Measurements from ENCODE around the gene EMILIN3.

Gene EMILIN3

GRCh38 chr20:41369673-41370072 lies 3.1 kb upstream of the EMILIN3 start:
- no peak for TF ChIP-seq CTCF (IDR thresholded peaks at IDR 0.05; ENCODE audit: extremely low read depth, missing control alignments)
- DNase-seq (ENCODE audit: low spot score), result no peak

- no peak for DNase-seq (ENCODE audit: low spot score)
- no peak for TF ChIP-seq CTCF (IDR thresholded peaks at IDR 0.05; ENCODE audit: extremely low read depth, missing control alignments)
Observed at GRCh38 chr20:41367956-41368355, 1.3 kb upstream of the EMILIN3 start.

- TF ChIP-seq CTCF (IDR thresholded peaks at IDR 0.05; ENCODE audit: extremely low read depth, missing control alignments), result no peak
- DNase-seq (ENCODE audit: low spot score), result no peak
Observed at GRCh38 chr20:41367393-41367695, 726 bp upstream of the EMILIN3 start.

DNA sequence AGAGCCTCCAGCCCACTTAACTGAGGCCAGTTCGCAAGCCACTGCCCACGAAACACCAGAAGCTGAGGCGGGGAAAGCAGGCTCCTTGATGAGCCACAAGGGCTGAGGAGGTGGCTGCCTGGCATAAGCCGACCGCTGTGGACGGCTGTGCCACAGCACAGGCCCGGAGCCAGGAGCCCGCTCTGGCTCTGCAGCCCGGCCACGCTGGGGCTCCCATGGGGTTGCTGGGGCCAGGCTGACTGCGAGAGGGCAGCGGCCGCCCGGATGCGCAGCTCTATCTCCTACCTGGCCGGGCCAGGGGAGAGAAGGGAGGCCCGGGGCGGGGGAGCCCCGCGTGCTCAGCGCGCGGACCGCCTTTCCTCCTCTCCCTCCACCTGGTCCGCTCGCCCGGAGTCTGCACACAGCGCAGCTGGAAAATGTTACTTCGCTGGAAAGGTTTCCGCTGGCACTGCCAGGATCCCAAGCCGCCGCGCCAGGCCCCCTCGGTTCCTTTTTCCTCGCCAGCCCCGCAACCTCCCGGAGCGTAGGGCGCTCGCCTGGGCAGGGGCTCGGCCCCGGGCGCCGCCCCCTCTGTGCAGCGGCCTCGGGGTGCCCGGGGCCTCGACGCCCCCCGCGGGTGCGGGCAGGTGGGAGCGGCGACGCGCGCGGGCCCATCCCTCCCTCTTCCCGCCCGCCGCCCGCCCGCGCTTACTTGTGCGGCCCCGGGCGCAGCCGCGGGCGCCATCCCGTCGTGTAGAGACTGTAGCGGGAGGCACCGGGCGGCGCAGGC lies 657 bp downstream of the EMILIN3 start:
- no peak for TF ChIP-seq CTCF (IDR thresholded peaks at IDR 0.05; ENCODE audit: extremely low read depth, missing control alignments)
- DNase-seq (ENCODE audit: low spot score), result no peak

DNA sequence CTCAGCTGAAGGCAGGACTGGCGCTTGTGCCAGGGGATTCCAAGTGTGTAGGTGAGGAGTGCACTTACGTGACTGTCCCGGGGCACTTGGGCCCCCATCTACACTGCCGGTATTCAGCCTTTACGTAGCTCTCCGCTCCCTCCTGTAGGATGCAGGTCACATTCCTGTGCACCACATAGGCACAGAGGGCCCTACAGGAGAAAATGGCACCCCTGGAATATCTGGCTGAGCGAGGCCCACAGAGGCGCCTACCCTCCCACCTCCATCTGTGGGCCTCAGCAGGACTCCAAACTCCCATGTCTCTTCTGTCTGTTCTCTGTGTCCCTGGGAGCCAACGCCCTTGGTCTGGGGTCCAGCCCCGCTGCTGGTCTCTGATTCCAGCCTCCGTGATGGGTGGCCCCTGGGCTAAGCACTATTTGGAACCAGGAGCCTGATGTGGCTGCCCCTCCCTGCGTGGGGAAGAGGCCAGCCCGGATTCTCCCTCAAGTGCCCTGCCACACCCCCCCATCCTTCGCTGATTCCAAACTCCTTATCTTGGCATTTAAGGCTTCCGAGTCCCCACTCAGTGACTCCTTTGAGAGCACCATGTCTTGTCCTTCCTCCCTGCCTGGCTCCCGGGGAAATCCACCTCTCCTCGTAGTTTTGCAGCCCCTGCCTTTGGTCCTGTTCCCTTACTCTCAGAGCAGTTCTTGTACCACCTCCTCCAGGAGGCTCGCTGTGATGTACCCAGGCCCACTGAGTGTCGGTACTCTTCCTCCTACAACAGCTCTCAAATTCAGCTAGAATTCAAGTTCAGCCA lies 1.5 kb downstream of the EMILIN3 start:
- DNase-seq (ENCODE audit: low spot score), result no peak
- no peak for TF ChIP-seq CTCF (IDR thresholded peaks at IDR 0.05; ENCODE audit: extremely low read depth, missing control alignments)

- TF ChIP-seq CTCF (IDR thresholded peaks at IDR 0.05; ENCODE audit: extremely low read depth, missing control alignments), result no peak
- no peak for DNase-seq (ENCODE audit: low spot score)
Observed at GRCh38 chr20:41364236-41364855, 2.3 kb downstream of the EMILIN3 start.

- TF ChIP-seq CTCF (IDR thresholded peaks at IDR 0.05; ENCODE audit: extremely low read depth, missing control alignments), result no peak
- DNase-seq (ENCODE audit: low spot score), result no peak
Observed at GRCh38 chr20:41363601-41364000, 3.0 kb downstream of the EMILIN3 start.
